ENCODE data around the gene MAML2. TPM values are rescaled to one million over a fixed set of nuclear protein-coding genes. Genes with fewer than 3 reads are reported as not detected.

Gene MAML2
- total RNA-seq, 4 donors from 2014 or later = 17.6 to 31.6 (median 25.8) TPM

GRCh38 chr11:95996621-95997235, 346.3 kb downstream of the MAML2 start:
- H3K4me3 ChIP-seq (ENCODE audit: low read depth, poor library complexity, severe bottlenecking) = no peak overlapping the region
- no peak for DNase-seq (ENCODE audit: low spot score in 2 of 2)
- TF ChIP-seq CTCF (IDR thresholded peaks at IDR 0.05) = no peak
- TF ChIP-seq POLR2A (IDR thresholded peaks at IDR 0.05) = no peak
- 64 to 65% methylated on average over 4 of the region's 4 CpGs for WGBS, 2 donors
- intact Hi-C loops (cut with DNase I; ENCODE audit: low total_unique reads) = no loop called here

GRCh38 chr11:95994329-95994728, 348.7 kb downstream of the MAML2 start:
- intact Hi-C loops (cut with DNase I; ENCODE audit: low total_unique reads) = no loop called here
- no peak for TF ChIP-seq POLR2A (IDR thresholded peaks at IDR 0.05)
- no peak for TF ChIP-seq CTCF (IDR thresholded peaks at IDR 0.05)
- 83 to 91% methylated on average over 4 of the region's 4 CpGs for WGBS, 2 donors
- no peak overlapping the region for H3K4me3 ChIP-seq (ENCODE audit: low read depth, poor library complexity, severe bottlenecking)
- no peak for DNase-seq (ENCODE audit: low spot score in 2 of 2)

- H3K4me3 ChIP-seq (ENCODE audit: low read depth, poor library complexity, severe bottlenecking) = no peak overlapping the region
- 88 to 91% methylated on average over 10 of the region's 10 CpGs for WGBS, 2 donors
- TF ChIP-seq CTCF (IDR thresholded peaks at IDR 0.05) = no peak
- no peak for TF ChIP-seq POLR2A (IDR thresholded peaks at IDR 0.05)
- no peak for DNase-seq (ENCODE audit: low spot score in 2 of 2)
- intact Hi-C loops (cut with DNase I; ENCODE audit: low total_unique reads) = no loop called here
These were observed 349.3 kb downstream of the MAML2 start for GRCh38 chr11:95993438-95994298.

- intact Hi-C loops (cut with DNase I; ENCODE audit: low total_unique reads) = no loop called here
- TF ChIP-seq POLR2A (IDR thresholded peaks at IDR 0.05) (no peak), CTCF (IDR thresholded peaks at IDR 0.05) (no peak)
- WGBS, 2 donors = 68 to 76% methylated on average over 1 of the region's 1 CpG
- no peak overlapping the region for H3K4me3 ChIP-seq (ENCODE audit: low read depth, poor library complexity, severe bottlenecking)
- DNase-seq (ENCODE audit: low spot score in 2 of 2) = no peak
These were observed 351.4 kb downstream of the MAML2 start for GRCh38 chr11:95991545-95991944.

- TF ChIP-seq POLR2A (IDR thresholded peaks at IDR 0.05) (no peak), CTCF (IDR thresholded peaks at IDR 0.05) (no peak)
- WGBS, 2 donors = 89 to 92% methylated on average over 1 of the region's 1 CpG
- intact Hi-C loops (cut with DNase I; ENCODE audit: low total_unique reads) = no loop called here
- no peak for DNase-seq (ENCODE audit: low spot score in 2 of 2)
- no peak overlapping the region for H3K4me3 ChIP-seq (ENCODE audit: low read depth, poor library complexity, severe bottlenecking)
These were observed 351.9 kb downstream of the MAML2 start for GRCh38 chr11:95991101-95991500.
